Astrocyte (in vitro differentiated cells and primary cell): ENCODE data around the gene BOD1L1.

Experiments used
- EZH2 ChIP-seq: IDR thresholded peaks from 2 replicates; pipeline ENCODE4 v1.6.1; 2012; ENCODE audit warnings: mild to moderate bottlenecking, low read length, inconsistent platforms; ENCODE audit not compliant: insufficient read depth
- TF ChIP-seq, protein P1 (sequence below): IDR thresholded peaks from 2 replicates; pipeline ENCODE4 v1.5.1; 2011; ENCODE audit warnings: low read depth, mild to moderate bottlenecking, inconsistent platforms, low read length, moderate library complexity; ENCODE audit not compliant: insufficient read depth

DNA sequence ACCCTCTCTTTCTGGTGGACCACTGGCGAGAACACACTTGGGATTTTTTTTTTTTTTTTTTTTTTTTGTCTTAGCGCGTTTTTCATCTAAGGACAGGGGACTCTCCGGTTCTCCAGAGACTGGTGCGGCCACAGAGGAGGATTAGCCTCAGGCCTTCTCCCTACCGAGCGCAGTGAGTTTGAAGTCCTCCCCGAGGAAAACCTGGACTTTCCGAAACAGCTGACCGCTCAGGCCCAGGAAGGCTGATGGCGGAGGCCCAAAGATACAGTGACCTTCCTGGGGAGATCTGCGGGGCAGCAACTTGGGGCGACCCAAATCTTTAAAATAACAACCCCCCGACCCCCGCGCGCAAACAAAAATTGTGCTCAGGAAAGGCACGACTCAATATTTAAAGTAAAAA, 92.4 kb downstream of the BOD1L1 start:
- TF ChIP-seq, protein P1, sequence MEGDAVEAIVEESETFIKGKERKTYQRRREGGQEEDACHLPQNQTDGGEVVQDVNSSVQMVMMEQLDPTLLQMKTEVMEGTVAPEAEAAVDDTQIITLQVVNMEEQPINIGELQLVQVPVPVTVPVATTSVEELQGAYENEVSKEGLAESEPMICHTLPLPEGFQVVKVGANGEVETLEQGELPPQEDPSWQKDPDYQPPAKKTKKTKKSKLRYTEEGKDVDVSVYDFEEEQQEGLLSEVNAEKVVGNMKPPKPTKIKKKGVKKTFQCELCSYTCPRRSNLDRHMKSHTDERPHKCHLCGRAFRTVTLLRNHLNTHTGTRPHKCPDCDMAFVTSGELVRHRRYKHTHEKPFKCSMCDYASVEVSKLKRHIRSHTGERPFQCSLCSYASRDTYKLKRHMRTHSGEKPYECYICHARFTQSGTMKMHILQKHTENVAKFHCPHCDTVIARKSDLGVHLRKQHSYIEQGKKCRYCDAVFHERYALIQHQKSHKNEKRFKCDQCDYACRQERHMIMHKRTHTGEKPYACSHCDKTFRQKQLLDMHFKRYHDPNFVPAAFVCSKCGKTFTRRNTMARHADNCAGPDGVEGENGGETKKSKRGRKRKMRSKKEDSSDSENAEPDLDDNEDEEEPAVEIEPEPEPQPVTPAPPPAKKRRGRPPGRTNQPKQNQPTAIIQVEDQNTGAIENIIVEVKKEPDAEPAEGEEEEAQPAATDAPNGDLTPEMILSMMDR: no peak
- no peak for TF ChIP-seq EZH2
